ENCODE measurements around the gene MPND. TPM values are rescaled to one million over a fixed set of nuclear protein-coding genes. Genes with fewer than 3 reads are reported as not detected.

MPND gene, protein sequence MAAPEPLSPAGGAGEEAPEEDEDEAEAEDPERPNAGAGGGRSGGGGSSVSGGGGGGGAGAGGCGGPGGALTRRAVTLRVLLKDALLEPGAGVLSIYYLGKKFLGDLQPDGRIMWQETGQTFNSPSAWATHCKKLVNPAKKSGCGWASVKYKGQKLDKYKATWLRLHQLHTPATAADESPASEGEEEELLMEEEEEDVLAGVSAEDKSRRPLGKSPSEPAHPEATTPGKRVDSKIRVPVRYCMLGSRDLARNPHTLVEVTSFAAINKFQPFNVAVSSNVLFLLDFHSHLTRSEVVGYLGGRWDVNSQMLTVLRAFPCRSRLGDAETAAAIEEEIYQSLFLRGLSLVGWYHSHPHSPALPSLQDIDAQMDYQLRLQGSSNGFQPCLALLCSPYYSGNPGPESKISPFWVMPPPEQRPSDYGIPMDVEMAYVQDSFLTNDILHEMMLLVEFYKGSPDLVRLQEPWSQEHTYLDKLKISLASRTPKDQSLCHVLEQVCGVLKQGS
- total RNA-seq, result 7.4 and 7.7 TPM in 2 replicates

DNA sequence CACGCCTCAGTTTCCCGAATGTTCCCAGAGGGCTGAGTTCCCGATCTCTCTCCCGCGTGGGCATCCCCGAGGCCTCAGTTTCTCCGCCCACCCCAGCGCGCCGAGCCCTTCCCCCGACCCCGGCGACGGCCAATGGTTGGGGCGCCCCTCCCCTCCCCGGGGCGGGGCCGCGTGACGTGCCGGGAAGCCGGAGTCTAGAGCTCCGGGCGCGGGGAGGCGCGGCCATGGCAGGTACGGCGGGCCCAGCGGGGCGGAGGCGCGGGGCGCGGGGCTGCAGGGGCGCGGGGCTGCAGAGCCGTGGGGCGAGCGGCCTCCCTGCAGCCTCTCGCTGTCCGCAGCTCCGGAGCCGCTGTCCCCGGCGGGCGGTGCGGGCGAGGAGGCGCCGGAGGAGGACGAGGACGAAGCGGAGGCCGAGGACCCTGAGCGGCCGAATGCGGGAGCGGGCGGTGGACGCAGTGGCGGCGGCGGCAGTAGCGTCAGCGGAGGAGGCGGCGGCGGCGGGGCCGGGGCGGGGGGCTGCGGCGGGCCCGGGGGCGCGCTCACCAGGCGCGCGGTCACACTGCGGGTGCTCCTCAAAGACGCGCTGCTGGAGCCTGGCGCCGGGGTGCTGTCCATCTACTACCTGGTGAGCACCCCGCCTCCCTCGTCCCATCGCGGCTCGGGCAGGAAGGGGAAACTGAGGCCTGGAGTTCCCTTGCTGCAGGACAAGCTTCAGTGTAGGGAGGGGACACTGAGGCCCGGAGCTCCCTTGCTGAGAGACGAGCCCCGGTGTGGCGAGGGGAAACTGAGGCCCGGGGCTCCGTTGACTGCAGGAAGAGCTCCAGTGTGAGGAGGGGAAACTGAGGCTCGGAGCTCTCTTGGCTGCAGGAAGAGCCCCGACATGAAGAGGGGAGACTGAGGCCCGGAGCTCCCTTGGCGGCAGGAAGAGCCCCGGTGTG, at the start of gene MPND:
Gene MPND (plus strand): TSS at position 193 of the 938 bp plus-strand sequence. CDS start 32 bp downstream, at position 225.

DNA sequence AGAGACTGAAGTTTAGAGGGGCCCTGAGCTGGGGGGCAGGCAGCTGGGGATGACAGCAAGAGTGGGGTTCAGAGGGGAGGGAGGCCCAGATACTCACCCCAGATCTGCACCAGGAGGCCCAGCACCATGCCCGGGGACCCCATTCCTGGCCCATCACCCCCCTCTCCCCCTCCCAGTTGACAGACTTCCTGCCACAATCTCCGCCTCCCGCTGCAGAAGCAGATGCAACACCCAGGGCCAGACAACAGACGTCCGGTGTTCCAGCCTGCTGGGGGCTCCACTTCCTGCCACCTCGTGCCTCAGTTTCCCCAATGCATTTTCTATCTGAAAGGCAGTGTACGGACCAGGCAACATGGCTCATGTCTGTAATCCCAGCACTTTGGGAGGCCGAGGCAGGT, 41.1 kb upstream of the MPND start, which contains the start of gene TMIGD2:
Gene TMIGD2 (minus strand): TSS at position 147 of the 398 bp plus-strand sequence. CDS start 4 bp downstream, at position 143.

DNA sequence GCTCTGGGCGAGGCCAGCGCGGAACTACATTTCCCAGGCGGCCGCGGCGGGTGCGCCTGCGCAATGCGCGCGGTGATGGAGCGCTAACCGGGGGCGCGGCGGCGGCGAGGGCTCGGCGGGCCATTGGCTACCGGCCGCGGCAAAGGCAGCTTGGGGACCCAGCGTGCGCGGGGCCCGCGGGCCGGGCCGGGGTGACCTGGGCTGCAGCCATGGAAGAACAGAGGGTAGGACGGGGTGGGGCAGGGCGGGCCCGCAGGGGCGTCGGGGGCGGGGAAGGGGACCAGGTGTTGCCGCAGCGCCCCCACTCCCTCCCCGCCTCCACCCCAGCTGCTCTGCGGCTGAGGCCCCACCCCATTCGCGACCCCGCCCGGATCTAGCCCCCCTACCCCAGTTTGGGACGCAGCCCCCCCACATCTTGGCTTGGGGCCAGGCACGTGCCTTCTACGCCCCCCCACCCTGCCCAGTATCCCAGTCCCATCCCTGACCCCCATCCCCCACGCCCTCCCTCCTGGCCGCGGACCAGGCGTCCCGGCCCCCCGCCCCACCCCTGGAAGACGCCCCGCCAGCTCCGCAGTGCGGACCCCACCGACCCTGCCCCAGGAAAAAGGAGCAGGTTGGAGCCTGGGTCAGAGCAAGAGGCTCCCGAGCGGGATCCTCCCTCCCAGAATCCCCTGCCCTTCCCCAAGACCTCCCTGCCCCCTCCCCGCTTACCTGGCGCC, 38.7 kb upstream of the MPND start, which contains the start of gene FSD1:
Gene FSD1 (plus strand): TSS at position 61 of the 719 bp plus-strand sequence. CDS start 149 bp downstream, at position 210.

DNA sequence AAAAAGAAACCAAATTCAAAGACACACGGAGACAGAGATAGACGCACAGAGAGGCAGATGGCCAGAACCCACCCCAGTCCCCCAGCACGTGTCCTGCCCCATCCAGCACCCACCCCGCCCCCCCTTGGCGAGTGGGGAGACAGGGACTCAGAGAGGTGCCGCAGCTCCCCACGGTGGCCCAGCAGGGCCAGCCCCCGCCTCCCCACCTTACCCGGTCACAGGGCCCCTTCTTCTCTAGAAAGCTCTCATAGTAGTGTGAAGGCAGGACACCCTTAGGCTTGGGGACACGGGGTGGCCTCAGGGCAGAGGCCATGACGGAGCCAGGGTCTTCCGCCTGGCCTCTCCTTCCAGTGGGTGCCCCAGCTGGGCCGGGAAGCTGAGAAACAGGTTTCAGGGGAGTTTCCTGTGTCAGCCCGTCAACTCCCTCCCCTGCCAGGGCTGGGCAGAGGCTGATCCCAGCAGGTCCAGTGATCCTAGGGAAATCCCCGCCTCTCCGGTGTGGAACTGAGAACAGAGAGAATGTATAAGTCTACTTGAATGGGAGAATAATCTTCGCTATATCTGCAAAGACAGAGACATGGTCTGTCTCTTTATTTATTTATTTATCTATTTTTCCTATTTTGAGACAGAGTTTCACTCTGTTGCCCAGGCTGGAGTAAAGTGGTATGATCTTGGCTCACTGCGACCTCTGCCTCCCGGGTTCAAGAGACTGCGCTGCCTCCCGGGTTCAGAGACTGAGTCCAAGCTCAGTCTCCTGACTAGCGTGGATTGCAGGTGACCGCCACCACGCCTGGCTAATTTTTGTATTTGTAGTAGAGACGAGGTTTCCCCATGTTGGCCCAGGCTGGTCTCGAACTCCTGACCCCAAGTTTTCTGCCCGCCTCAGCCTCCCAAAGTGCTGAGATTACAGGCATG, 4.7 kb upstream of the MPND start, which contains the start of gene STAP2:
Gene STAP2 (minus strand): TSS at position 387 of the 915 bp plus-strand sequence. CDS start 74 bp downstream, at position 313.

DNA sequence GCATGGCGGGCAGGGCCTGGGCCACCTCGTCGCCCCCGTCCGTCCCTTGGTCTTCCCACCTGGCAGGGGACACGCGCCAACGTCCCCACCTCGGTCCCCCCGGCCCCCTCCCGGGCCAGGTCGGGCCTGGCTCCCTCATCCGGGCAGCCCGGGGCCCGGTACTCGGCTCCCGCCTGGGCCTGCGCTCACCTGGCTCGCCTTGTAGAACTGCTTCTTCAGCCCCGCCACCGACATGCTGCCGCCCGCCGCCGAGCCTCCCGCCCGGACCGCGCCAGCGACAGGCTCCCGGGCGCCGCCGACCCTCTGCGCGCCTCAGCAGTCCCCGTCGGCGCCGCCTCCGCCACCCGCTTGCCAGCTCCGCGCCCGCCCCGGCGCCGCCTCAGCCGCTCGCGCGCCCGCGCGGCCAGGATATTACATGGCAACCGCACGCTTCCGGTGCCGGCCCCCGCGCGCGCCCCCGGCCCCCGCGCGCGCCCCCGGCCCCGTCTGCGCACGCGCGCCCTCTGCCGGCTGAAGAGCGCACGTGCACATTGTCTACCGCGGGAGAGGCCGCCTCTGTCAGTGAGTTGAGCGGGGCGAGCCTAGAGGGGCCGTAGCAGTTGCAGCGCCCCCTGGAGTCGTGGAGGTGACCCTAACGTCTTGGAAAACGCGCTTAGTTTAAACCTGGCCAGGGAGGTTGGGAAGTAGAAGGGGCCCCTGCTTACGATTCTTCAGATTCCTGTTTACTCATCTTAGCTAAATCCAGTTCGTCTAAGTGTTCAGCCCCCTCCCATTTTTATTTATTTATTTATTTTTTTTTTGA, 57.0 kb downstream of the MPND start, which contains the start of gene SH3GL1:
Gene SH3GL1 (minus strand): TSS at position 413 of the 802 bp plus-strand sequence. CDS start 179 bp downstream, at position 234.

DNA sequence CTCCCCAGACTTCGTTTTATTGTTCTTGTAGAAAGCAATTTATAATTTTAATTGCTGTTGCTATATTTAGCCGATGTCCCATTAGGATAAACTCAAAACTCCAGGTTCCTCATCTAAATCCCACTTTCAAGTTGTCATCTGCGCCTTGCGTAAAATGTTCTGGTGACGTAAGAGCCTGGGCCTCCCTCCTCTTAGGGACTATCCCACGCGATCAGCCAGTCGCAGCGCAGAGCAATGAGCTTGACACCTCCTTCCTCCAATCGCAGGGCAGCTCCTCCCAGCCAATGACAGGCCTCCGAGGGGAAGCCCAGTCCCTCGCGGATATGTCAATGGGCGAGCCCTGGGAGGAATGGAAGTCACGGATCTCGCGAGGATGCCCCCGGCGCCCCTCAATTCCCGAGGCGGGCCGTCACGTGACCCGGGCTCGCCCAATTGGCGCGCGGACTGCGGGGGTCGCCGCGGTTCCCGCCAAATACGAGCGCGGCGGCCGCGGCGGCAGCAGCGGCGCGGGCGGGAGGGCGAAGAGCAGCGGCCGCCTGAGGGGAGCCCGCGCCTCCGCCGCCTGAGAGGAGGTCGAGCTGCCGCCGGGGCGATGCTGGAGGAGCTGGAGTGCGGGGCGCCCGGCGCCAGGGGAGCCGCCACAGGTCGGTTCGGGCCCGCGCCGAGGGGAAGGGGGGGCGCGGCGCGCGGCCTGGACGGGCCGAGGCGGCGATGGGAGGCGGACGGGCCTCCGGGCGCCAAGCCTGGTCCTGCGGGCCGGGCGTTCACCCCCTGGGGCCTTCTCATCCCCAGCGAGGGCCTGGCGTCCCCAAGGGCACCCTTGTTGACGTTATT, 59.0 kb downstream of the MPND start, which contains the start of gene CHAF1A:
Gene CHAF1A (plus strand): TSS at position 470 of the 834 bp plus-strand sequence. CDS start 123 bp downstream, at position 593.

Other genes starting within 250 kb of the MPND start
- 146 and 215 TPM in 2 replicates for gene MAP2K2, start 219.4 kb upstream of the MPND start, total RNA-seq
- not detected in 2 replicates for gene CREB3L3, start 189.9 kb upstream of the MPND start, total RNA-seq
- 8.8 and 11.7 TPM in 2 replicates for gene SIRT6, start 161.0 kb upstream of the MPND start, total RNA-seq
- gene ANKRD24, start 160.9 kb upstream of the MPND start, total RNA-seq, result 0.91 and 0.97 TPM in 2 replicates
- not detected in 2 replicates for gene EBI3, start 114.0 kb upstream of the MPND start, total RNA-seq
- 15.0 and 15.2 TPM in 2 replicates for gene YJU2, start 96.5 kb upstream of the MPND start, total RNA-seq
- not detected in 2 replicates for gene SHD, start 64.3 kb upstream of the MPND start, total RNA-seq
- not detected in 2 replicates for gene TMIGD2, start 41.2 kb upstream of the MPND start, total RNA-seq
- gene FSD1, start 39.0 kb upstream of the MPND start, total RNA-seq, result 1.1 and 1.4 TPM in 2 replicates
- gene STAP2, start 4.7 kb upstream of the MPND start, total RNA-seq, result 2.4 and 3.9 TPM in 2 replicates
- 64.1 and 73.3 TPM in 2 replicates for gene SH3GL1, start 57.0 kb downstream of the MPND start, total RNA-seq
- 5.4 and 6.8 TPM in 2 replicates for gene CHAF1A, start 59.1 kb downstream of the MPND start, total RNA-seq
- 106 and 111 TPM in 2 replicates for gene UBXN6, start 114.2 kb downstream of the MPND start, total RNA-seq
- 35.4 and 41.7 TPM in 2 replicates for gene HDGFL2, start 128.7 kb downstream of the MPND start, total RNA-seq
- gene PLIN4, start 174.9 kb downstream of the MPND start, total RNA-seq, result 0.11 and 0.13 TPM in 2 replicates
- not detected in 2 replicates for gene PLIN5, start 191.7 kb downstream of the MPND start, total RNA-seq
- not detected in 2 replicates for gene LRG1, start 196.5 kb downstream of the MPND start, total RNA-seq
- gene SEMA6B, start 216.1 kb downstream of the MPND start, total RNA-seq, result 0.43 and 1.7 TPM in 2 replicates